Measurements from ENCODE around the gene ZNF23. TPM values are rescaled to one million over a fixed set of nuclear protein-coding genes. Genes with fewer than 3 reads are reported as not detected.

Gene ZNF23
- total RNA-seq, 2 donors from 2014 or later = 7.4 to 10.5 TPM

DNA sequence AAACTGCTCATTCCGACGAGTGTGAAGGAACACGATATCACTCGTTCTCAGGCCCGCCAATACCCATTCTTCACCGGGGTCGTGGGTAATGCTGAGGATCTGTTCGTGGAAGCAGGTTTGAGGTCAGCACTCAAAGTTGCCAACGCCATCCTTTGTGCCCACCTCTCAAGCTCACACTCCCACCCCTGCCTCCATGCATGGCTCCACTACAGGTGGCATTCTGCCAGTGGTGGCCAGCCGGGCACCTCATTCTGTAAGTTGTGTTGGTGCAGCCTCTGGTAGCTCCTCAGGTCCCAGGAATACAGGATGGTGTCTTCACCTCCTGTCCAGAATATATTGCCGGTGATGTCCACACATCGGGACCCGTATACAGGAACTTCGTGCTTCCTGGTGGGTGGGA lies 30.9 kb downstream of the ZNF23 start:
- H3K4me1 Mint-ChIP-seq = peaks cover 5% of the 10 kb centered on the region
- H3K9me3 ChIP-seq (ENCODE audit: control insufficient read depth, low read length, poor library complexity, severe bottlenecking) = no peaks in the 10 kb centered on the region
- DNase-seq = no peak
- peaks cover 75% of the 10 kb centered on the region for H3K27me3 Mint-ChIP-seq
- H3K36me3 Mint-ChIP-seq (ENCODE audit: low read depth) = no peaks in the 10 kb centered on the region
- ATAC-seq = no peak
- no peak overlapping the region for H3K4me3 Mint-ChIP-seq
- H3K27ac Mint-ChIP-seq = no peak overlapping the region

- no peak for DNase-seq
- ATAC-seq = no peak
- H3K4me1 Mint-ChIP-seq = peaks cover 6% of the 10 kb centered on the region
- H3K4me3 Mint-ChIP-seq = no peak overlapping the region
- H3K27ac Mint-ChIP-seq = no peak overlapping the region
- H3K36me3 Mint-ChIP-seq (ENCODE audit: low read depth) = no peaks in the 10 kb centered on the region
- H3K27me3 Mint-ChIP-seq = peaks cover 75% of the 10 kb centered on the region
- no peaks in the 10 kb centered on the region for H3K9me3 ChIP-seq (ENCODE audit: control insufficient read depth, low read length, poor library complexity, severe bottlenecking)
Observed at GRCh38 chr16:71430744-71431143, 31.3 kb downstream of the ZNF23 start.

DNA sequence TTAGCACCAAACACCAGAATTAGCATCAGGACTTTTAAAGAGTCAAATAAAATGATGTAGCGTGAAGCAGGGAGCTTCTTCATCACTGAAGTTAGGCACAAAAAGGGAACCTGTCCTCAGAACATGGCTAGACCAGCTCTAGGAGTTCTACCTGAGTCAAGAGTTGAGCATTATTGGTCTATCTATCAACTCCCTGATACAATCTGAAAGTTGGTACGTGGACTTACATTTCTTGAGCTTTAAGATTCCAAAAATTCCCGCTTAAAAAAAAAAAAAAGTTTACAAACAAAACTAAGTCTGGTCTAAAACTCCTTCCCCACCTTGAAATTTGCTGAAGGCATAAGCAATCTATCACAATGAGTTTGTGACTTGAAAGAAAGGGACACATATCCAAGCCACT lies 32.5 kb downstream of the ZNF23 start:
- no peaks in the 10 kb centered on the region for H3K9me3 ChIP-seq (ENCODE audit: control insufficient read depth, low read length, poor library complexity, severe bottlenecking)
- Mint-ChIP-seq H3K27ac (no peak overlapping the region), H3K27me3 (peaks cover 85% of the 10 kb centered on the region), H3K36me3 (ENCODE audit: low read depth) (peaks cover 2% of the 10 kb centered on the region), H3K4me3 (no peak overlapping the region), H3K4me1 (peaks cover 6% of the 10 kb centered on the region)
- DNase-seq (no peak), ATAC-seq (no peak)

GRCh38 chr16:71428883-71429282 lies 33.2 kb downstream of the ZNF23 start:
- no peak overlapping the region for H3K4me3 Mint-ChIP-seq
- DNase-seq (no peak), ATAC-seq (no peak)
- peaks cover 7% of the 10 kb centered on the region for H3K4me1 Mint-ChIP-seq
- peaks cover 91% of the 10 kb centered on the region for H3K27me3 Mint-ChIP-seq
- no peaks in the 10 kb centered on the region for H3K9me3 ChIP-seq (ENCODE audit: control insufficient read depth, low read length, poor library complexity, severe bottlenecking)
- H3K36me3 Mint-ChIP-seq (ENCODE audit: low read depth) = peaks cover 6% of the 10 kb centered on the region
- H3K27ac Mint-ChIP-seq = no peak overlapping the region

GRCh38 chr16:71428385-71428784 lies 33.7 kb downstream of the ZNF23 start:
- H3K4me3 Mint-ChIP-seq = no peak overlapping the region
- no peaks in the 10 kb centered on the region for H3K9me3 ChIP-seq (ENCODE audit: control insufficient read depth, low read length, poor library complexity, severe bottlenecking)
- ATAC-seq = no peak

GRCh38 chr16:71426880-71427615 lies 35.0 kb downstream of the ZNF23 start:
- ATAC-seq = no peak
- DNase-seq = no peak
- H3K9me3 ChIP-seq (ENCODE audit: control insufficient read depth, low read length, poor library complexity, severe bottlenecking) = no peaks in the 10 kb centered on the region
- peaks cover 6% of the 10 kb centered on the region for H3K36me3 Mint-ChIP-seq (ENCODE audit: low read depth)
- H3K4me3 Mint-ChIP-seq = no peak overlapping the region
- H3K27ac Mint-ChIP-seq = no peak overlapping the region
- peaks cover 78% of the 10 kb centered on the region for H3K27me3 Mint-ChIP-seq
- peaks cover 7% of the 10 kb centered on the region for H3K4me1 Mint-ChIP-seq

More at GRCh38 chr16:71428385-71428784, 33.7 kb downstream of the ZNF23 start:
- Mint-ChIP-seq H3K36me3 (ENCODE audit: low read depth) (peaks cover 6% of the 10 kb centered on the region), H3K27ac (no peak overlapping the region), H3K27me3 (peaks cover 89% of the 10 kb centered on the region), H3K4me1 (peaks cover 7% of the 10 kb centered on the region)
- no peak for DNase-seq

DNA sequence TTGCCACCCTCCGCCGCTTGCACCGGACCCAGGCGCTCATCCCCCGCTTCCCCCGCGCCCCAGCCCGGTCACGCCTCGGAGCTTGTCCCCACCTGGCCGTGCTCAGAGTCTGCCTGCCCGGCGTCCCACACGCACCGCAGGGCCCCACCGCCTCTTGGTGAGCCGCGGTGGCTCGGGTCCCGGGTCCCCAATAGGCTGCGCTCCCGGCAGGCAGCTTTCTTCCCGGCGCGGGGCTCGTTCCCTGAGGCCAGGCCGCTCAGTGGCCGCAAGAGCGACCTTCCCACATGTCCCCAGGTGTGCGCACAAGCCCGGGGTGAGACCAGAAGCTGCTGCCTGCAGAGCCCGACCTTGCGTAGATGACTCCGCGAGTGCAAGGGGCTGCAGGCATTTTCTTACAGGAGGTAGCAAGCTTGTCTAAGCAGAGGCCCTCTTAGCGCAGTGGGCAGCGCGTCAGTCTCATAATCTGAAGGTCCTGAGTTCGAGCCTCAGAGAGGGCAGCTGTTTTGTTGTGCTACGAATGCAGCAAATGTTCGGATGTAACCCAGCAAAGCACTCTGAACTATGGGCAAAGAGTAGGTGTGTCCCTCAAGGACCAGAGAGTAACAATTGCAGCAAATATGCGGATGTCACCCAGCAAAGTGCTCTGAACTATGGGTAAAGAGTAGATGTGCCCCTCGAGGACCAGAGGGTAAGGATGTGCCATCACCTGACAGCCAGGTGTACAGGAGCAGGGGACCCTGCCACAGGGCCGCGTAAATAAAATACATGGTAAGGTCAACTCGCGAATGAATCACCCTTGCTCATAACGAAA lies 35.8 kb downstream of the ZNF23 start:
- no peak overlapping the region for H3K27ac Mint-ChIP-seq
- peaks cover 6% of the 10 kb centered on the region for H3K36me3 Mint-ChIP-seq (ENCODE audit: low read depth)

GRCh38 chr16:71425746-71426068 lies 36.3 kb downstream of the ZNF23 start:
- peaks cover 7% of the 10 kb centered on the region for H3K4me1 Mint-ChIP-seq
- peaks cover 6% of the 10 kb centered on the region for H3K36me3 Mint-ChIP-seq (ENCODE audit: low read depth)
- peaks cover 77% of the 10 kb centered on the region for H3K27me3 Mint-ChIP-seq
- ATAC-seq (no peak), DNase-seq (no peak)
- H3K9me3 ChIP-seq (ENCODE audit: control insufficient read depth, low read length, poor library complexity, severe bottlenecking) = no peaks in the 10 kb centered on the region
- H3K27ac Mint-ChIP-seq = no peak overlapping the region
- no peak overlapping the region for H3K4me3 Mint-ChIP-seq

More for the DNA sequence above, 35.8 kb downstream of the ZNF23 start:
- H3K27me3 Mint-ChIP-seq = peaks cover 77% of the 10 kb centered on the region
- H3K4me1 Mint-ChIP-seq = peaks cover 7% of the 10 kb centered on the region
- ATAC-seq (no peak), DNase-seq (no peak)
- H3K9me3 ChIP-seq (ENCODE audit: control insufficient read depth, low read length, poor library complexity, severe bottlenecking) = no peaks in the 10 kb centered on the region
- no peak overlapping the region for H3K4me3 Mint-ChIP-seq

GRCh38 chr16:71424626-71425025 lies 37.4 kb downstream of the ZNF23 start:
- H3K4me3 Mint-ChIP-seq = no peak overlapping the region
- peaks cover 6% of the 10 kb centered on the region for H3K36me3 Mint-ChIP-seq (ENCODE audit: low read depth)
- peaks cover 72% of the 10 kb centered on the region for H3K27me3 Mint-ChIP-seq
- no peak for ATAC-seq
- no peaks in the 10 kb centered on the region for H3K9me3 ChIP-seq (ENCODE audit: control insufficient read depth, low read length, poor library complexity, severe bottlenecking)
- H3K27ac Mint-ChIP-seq = no peak overlapping the region
- no peak for DNase-seq
- peaks cover 7% of the 10 kb centered on the region for H3K4me1 Mint-ChIP-seq

DNA sequence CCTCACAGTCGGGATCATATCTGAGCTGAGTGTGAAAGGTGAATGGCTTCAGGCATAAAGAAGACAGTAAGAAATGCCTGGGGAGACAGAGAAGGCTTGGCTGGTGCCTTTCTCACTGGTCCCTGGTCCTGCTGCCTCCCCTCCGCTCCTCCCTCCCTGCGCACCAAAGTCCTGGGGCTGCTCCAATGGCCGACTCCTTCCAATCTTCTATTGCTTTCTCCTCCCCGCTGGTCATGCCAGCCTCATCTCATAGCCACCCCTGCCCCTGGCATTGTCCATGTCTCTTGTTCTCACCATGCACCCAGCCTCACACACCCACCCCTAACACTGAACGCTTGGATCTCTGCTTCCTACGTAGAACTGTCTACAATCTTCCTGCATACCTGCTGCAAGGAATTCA lies 38.2 kb downstream of the ZNF23 start:
- Mint-ChIP-seq H3K36me3 (ENCODE audit: low read depth) (peaks cover 6% of the 10 kb centered on the region), H3K27ac (no peak overlapping the region), H3K27me3 (peaks cover 70% of the 10 kb centered on the region), H3K4me3 (no peak overlapping the region), H3K4me1 (peaks cover 7% of the 10 kb centered on the region)
- no peaks in the 10 kb centered on the region for H3K9me3 ChIP-seq (ENCODE audit: control insufficient read depth, low read length, poor library complexity, severe bottlenecking)
- no peak for ATAC-seq
- no peak for DNase-seq

- Mint-ChIP-seq H3K4me1 (peaks cover 7% of the 10 kb centered on the region), H3K27ac (no peak overlapping the region), H3K27me3 (peaks cover 70% of the 10 kb centered on the region), H3K36me3 (ENCODE audit: low read depth) (peaks cover 6% of the 10 kb centered on the region), H3K4me3 (no peak overlapping the region)
- DNase-seq (no peak), ATAC-seq (no peak)
- no peaks in the 10 kb centered on the region for H3K9me3 ChIP-seq (ENCODE audit: control insufficient read depth, low read length, poor library complexity, severe bottlenecking)
Observed at GRCh38 chr16:71423016-71423415, 39.0 kb downstream of the ZNF23 start.

- H3K4me1 Mint-ChIP-seq = peaks cover 7% of the 10 kb centered on the region
- H3K9me3 ChIP-seq (ENCODE audit: control insufficient read depth, low read length, poor library complexity, severe bottlenecking) = no peaks in the 10 kb centered on the region
- no peak overlapping the region for H3K27ac Mint-ChIP-seq
- H3K27me3 Mint-ChIP-seq = peaks cover 67% of the 10 kb centered on the region
- H3K36me3 Mint-ChIP-seq (ENCODE audit: low read depth) = peaks cover 6% of the 10 kb centered on the region
- no peak overlapping the region for H3K4me3 Mint-ChIP-seq
- DNase-seq (no peak), ATAC-seq (peak; percentile 54)
Observed at GRCh38 chr16:71421911-71422310, 40.1 kb downstream of the ZNF23 start.

GRCh38 chr16:71414038-71414437 lies 48.0 kb downstream of the ZNF23 start:
- H3K27me3 Mint-ChIP-seq = peaks cover 66% of the 10 kb centered on the region
- no peak overlapping the region for H3K27ac Mint-ChIP-seq
- no peak for ATAC-seq
- H3K4me3 Mint-ChIP-seq = no peak overlapping the region
- peaks cover 7% of the 10 kb centered on the region for H3K4me1 Mint-ChIP-seq
- H3K36me3 Mint-ChIP-seq (ENCODE audit: low read depth) = peaks cover 2% of the 10 kb centered on the region
- no peak for DNase-seq
- no peaks in the 10 kb centered on the region for H3K9me3 ChIP-seq (ENCODE audit: control insufficient read depth, low read length, poor library complexity, severe bottlenecking)

Data from T-helper 17 cell (primary cell).